Ecto neural progenitor cell (in vitro differentiated cells): ENCODE measurements around the gene NT5C.
"Not testable (repeated sequence)": the region's sequence is repeated elsewhere in the genome, so short reads cannot be mapped to it uniquely, and the experiment has no call there.

Source experiments
- DNase-seq: peaks from one replicate; pipeline ENCODE4 v3.0.0-alpha.2; 2018; ENCODE audit warnings: low spot score

The NT5C gene

GRCh38 chr17:75131278-75132017 is at the start of gene NT5C:
NT5C (minus strand) TSS chr17:75131742; CDS start chr17:75131707, 35 bp downstream.
- DNase-seq, result peak; percentile 95

- no peak for DNase-seq
These were observed 49.6 kb upstream of the NT5C start for GRCh38 chr17:75181110-75181509.

GRCh38 chr17:75178453-75178852 is 46.9 kb upstream of the NT5C start:
- no peak for DNase-seq

- no peak for DNase-seq
These were observed 45.1 kb upstream of the NT5C start for GRCh38 chr17:75176625-75177024.

GRCh38 chr17:75174996-75175395 is 43.5 kb upstream of the NT5C start:
- DNase-seq, result no peak

- DNase-seq, result no peak
These were observed 42.0 kb upstream of the NT5C start for GRCh38 chr17:75173526-75173925.

- DNase-seq, result no peak
These were observed 37.5 kb upstream of the NT5C start for GRCh38 chr17:75168998-75169397.

GRCh38 chr17:75164606-75165005 is 33.1 kb upstream of the NT5C start:
- DNase-seq, result not testable (repeated sequence)

GRCh38 chr17:75163074-75163473 is 31.5 kb upstream of the NT5C start:
- DNase-seq, result no peak

GRCh38 chr17:75160211-75160610 is 28.7 kb upstream of the NT5C start:
- DNase-seq, result no peak

- no peak for DNase-seq
These were observed 27.9 kb upstream of the NT5C start for GRCh38 chr17:75159196-75160031.

GRCh38 chr17:75158480-75158879 is 26.9 kb upstream of the NT5C start:
- DNase-seq, result not testable (repeated sequence)

GRCh38 chr17:75155191-75155601 is 23.7 kb upstream of the NT5C start:
- DNase-seq, result no peak

- DNase-seq, result peak; percentile 100
These were observed 22.9 kb upstream of the NT5C start, which contains the start of gene JPT1 for GRCh38 chr17:75154195-75155106. JPT1 (minus strand) TSS chr17:75154512; CDS start chr17:75154397, 115 bp downstream.

GRCh38 chr17:75153780-75154194 is 22.2 kb upstream of the NT5C start:
- DNase-seq, result peak; percentile 71

GRCh38 chr17:75152922-75153779 is 21.6 kb upstream of the NT5C start:
- peak; percentile 76 for DNase-seq

GRCh38 chr17:75152523-75152921 is 21.0 kb upstream of the NT5C start:
- DNase-seq, result no peak

GRCh38 chr17:75151930-75152329 is 20.4 kb upstream of the NT5C start:
- DNase-seq, result no peak

- no peak for DNase-seq
These were observed 16.5 kb upstream of the NT5C start for GRCh38 chr17:75147878-75148546.

- no peak for DNase-seq
These were observed 15.1 kb upstream of the NT5C start for GRCh38 chr17:75146592-75146991.
